Skeletal muscle cell (primary cell): ENCODE results near the gene ZNF429.
A peak's percentile ranks its signal among the peaks of the same experiment; 100 is the strongest.
"Not testable (repeated sequence)": the region's sequence is repeated elsewhere in the genome, so short reads cannot be mapped to it uniquely, and the experiment has no call there.

Source experiments
- DNase-seq: peaks from one replicate; pipeline ENCODE4 v3.0.0-alpha.2; 2010; ENCODE audit warnings: low read depth
- H3K4me3 ChIP-seq: 2 replicates; pipeline ENCODE4 v1.5.1; 2011; ENCODE audit warnings: low read depth, mild to moderate bottlenecking, control low read depth, low read length, moderate library complexity

ZNF429 gene

GRCh38 chr19:21586311-21587116, 81.1 kb downstream of the ZNF429 start:
- H3K4me3 ChIP-seq, result no peak overlapping the region
- no peak for DNase-seq

GRCh38 chr19:21587117-21587461, 81.7 kb downstream of the ZNF429 start:
- DNase-seq, result no peak
- H3K4me3 ChIP-seq, result no peak overlapping the region

- no peak overlapping the region for H3K4me3 ChIP-seq
- no peak for DNase-seq
These were observed 82.1 kb downstream of the ZNF429 start for GRCh38 chr19:21587549-21587948.

GRCh38 chr19:21588065-21588601, 82.7 kb downstream of the ZNF429 start:
- no peak for DNase-seq
- H3K4me3 ChIP-seq, result no peak overlapping the region

- no peak for DNase-seq
- H3K4me3 ChIP-seq, result no peak overlapping the region
These were observed 85.5 kb downstream of the ZNF429 start for GRCh38 chr19:21590867-21591266.

GRCh38 chr19:21593008-21593481, 87.6 kb downstream of the ZNF429 start:
- no peak overlapping the region for H3K4me3 ChIP-seq
- no peak for DNase-seq

- no peak overlapping the region for H3K4me3 ChIP-seq
- no peak for DNase-seq
These were observed 88.1 kb downstream of the ZNF429 start for GRCh38 chr19:21593502-21593901.

GRCh38 chr19:21593934-21594820, 88.8 kb downstream of the ZNF429 start:
- DNase-seq, result no peak
- no peak overlapping the region for H3K4me3 ChIP-seq

- no peak overlapping the region for H3K4me3 ChIP-seq
- no peak for DNase-seq
These were observed 89.8 kb downstream of the ZNF429 start for GRCh38 chr19:21595185-21595584.

- DNase-seq, result no peak
- no peak overlapping the region for H3K4me3 ChIP-seq
These were observed 96.8 kb downstream of the ZNF429 start for GRCh38 chr19:21602082-21602658.

GRCh38 chr19:21602659-21603430, 97.4 kb downstream of the ZNF429 start:
- H3K4me3 ChIP-seq, DNase-seq: not testable (repeated sequence)

GRCh38 chr19:21603431-21604231, 98.2 kb downstream of the ZNF429 start:
- DNase-seq, result no peak
- no peak overlapping the region for H3K4me3 ChIP-seq

GRCh38 chr19:21604351-21604926, 99.0 kb downstream of the ZNF429 start:
- no peak for DNase-seq
- H3K4me3 ChIP-seq, result peak overlapping the region; percentile 33
